NOMO-1 treated with DMSO at 0.1 percent for 48 hours (cell line): ENCODE measurements around the gene CNTF.
A peak's percentile ranks its signal among the peaks of the same experiment; 100 is the strongest.

ENCODE experiments used
- DNase-seq: peaks from one replicate; lab custom pipeline; 2025; ENCODE audit not compliant: unreplicated experiment; lab: John Stamatoyannopoulos, UW

The CNTF gene

GRCh38 chr11:58641803-58642581 lies 19.5 kb downstream of the CNTF start:
- no peak for DNase-seq

DNA sequence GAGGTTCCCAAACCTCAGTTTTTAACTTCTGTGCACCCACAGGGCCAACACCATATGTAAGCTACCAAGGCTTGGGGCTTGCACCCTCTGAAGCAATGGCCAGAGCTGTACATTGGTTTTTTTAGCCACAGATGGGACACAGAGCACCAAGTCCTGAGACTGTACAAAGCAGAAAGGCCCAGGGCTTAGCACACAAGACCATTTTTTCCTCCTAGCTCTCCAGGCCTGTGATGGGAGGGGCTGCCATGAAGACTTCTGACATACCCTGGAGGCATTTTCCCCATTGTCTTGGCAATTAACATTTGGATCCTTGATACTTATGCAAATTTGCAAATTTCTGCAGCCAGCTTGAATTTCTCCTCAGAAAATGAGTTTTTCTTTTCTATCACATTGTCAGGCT lies 23.4 kb downstream of the CNTF start:
- no peak for DNase-seq

DNA sequence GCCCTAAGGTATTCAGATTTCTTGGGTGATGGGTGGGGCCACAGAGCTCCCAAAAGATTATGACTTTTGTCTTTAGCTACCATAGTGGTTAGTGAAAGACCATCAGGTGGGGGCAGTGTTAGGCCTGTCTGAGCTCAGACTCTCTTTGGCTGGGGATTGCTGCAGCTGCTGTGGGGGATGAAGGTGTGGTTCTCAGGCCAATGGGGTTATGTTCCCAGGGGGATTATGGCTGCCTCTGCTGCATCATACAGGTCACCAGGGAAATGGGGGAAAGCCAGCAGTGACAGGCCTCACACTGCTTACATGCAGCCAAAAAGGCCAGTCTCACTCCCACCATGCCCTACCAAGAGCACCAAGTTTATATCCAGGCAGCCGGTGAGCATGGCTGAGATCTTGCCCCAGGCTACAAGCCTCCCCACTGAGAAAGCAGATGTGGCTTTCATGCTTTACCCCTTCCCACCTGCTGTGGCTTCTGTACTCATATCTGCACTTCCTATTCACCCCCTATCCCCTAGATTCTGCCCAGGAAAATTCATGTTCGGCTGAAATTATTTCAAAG lies 24.8 kb downstream of the CNTF start:
- DNase-seq, result no peak

- DNase-seq, result no peak
Measured at GRCh38 chr11:58647866-58648265, 25.4 kb downstream of the CNTF start.

GRCh38 chr11:58649623-58650022 lies 27.2 kb downstream of the CNTF start:
- DNase-seq, result no peak

DNA sequence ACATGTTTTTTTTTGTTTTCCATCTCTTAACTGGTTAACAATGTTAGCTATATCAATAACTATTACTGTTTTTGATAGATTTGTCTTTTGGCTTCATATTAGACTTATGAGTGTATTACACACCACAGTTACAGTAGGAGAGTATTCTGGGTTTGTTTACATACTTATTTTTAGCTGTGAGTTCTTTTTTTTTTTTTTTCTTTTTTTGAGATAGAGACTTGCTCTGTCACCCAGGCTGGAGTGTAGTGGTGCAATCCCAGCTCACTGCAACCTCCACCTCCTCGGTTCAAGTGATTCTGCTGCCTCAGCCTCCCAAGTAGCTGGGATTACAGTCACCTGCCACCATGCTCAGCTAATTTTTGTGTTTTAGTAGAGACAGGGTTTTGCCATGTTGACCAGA lies 28.0 kb downstream of the CNTF start:
- no peak for DNase-seq

- no peak for DNase-seq
Measured at GRCh38 chr11:58652726-58653280, 30.3 kb downstream of the CNTF start.

DNA sequence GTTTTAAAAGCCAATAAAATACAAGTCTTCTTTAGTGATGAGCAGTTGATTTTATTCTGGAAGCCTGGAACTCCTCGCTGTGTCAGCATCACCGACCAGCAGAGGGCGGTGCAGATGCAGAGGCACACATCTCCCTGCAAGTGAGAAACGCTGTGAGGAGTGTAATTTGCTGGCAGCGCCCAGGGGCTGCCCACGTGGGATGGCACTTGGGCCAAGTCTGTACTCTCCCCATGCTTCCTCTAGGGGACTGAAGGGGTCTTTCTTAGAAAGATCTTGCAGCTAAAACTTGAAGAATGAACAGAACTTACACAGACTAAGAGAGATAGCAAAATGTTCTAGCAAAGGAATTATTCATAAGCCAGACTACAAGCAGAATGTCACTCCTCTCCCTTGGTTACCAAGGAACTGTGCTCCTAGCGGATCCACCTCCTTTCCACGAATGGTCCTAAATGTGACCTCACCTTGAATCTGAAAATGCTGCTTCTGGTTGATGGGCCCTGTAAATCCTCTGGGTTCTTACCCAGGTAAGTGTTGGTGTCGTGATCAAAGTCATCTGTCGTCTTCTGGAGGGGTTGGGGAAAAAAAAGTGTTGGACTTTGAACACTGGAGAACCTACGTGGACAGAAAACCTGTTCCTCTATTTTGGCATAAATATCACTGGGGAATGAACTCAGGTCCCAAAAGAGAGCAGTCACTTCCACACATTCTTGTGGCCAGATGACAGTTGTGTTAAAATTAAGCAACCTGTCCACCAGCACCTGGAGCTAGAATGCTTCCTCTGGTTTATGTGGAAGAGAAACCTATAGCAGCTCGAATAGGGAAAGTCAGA lies 31.8 kb downstream of the CNTF start:
- DNase-seq, result peak; percentile 68

GRCh38 chr11:58654908-58655296 lies 32.4 kb downstream of the CNTF start:
- DNase-seq, result no peak

DNA sequence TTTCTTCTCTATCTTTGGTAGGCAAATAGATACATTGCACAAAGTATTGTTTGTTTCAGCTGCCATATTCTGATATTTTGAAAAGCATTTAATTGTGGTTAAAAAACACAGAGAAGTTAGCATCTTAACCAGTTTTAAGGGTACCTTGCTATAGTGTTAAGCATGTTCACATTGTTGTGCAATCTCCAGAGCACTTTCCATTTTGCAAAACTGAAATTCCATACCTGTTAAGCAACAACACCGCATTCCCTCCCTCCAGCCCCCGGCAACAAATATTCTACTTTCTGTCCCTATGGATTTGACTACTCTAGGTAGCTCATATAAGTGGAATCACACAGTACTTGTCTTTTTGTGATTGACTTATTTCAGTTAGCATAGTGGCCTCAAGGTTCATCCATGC lies 33.9 kb downstream of the CNTF start:
- DNase-seq, result no peak

GRCh38 chr11:58658623-58659022 lies 36.2 kb downstream of the CNTF start:
- DNase-seq, result no peak

- no peak for DNase-seq
Measured at GRCh38 chr11:58659404-58659803, 36.9 kb downstream of the CNTF start.

- no peak for DNase-seq
Measured at GRCh38 chr11:58659910-58660570, 37.6 kb downstream of the CNTF start.

DNA sequence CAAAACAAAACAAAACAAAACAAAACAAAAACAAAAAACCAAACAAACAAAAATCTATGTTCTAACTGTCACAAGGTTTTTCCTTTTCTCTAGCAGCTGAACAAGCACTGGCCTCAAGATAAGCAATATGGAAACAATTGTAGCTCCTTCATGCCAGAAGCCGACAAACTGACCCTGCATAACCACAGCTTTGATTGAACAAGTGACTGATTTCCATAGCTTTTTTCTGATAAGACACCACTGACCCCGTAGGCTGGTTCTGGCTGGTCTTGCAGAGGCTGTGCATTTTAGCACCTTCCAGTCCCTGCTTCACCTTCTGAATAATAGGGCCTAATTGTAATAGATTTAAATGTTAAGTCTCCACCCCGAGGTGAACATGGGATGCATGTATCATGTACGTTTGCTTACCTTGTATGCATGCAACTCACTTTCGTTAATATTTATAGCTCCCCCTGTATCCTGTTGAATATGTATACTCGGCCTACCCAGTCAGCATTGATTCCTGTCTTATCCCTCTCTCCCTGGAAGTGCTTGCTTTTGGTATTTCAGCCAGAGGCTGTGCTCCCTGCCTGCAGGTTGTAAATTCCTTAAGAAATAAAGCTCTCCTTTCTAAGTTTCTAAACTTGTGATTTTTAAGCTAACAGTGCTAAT lies 49.6 kb downstream of the CNTF start:
- DNase-seq, result no peak

DNA sequence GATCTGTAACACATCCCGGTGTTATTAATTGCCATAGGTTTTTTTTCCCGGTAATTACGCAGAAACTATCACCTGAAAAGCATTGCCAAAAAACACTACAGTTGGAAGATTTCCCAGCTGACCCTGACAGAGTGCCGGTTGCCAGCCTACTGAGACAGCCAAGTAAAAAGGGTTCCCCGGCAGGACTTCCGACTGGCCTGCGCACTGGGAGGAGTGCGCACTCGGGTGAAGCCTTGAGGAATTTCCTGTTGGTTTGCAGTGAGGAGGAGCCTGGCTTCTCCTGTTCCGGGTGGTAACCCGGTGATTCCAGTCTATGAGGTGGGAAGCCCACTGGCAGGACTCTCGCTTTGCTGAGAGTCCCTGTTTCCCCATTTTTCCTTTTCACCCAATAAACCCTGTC lies 52.1 kb downstream of the CNTF start:
- no peak for DNase-seq
